ENCODE data around the gene AGTR1. TPM values are rescaled to one million over a fixed set of nuclear protein-coding genes. Genes with fewer than 3 reads are reported as not detected.
"Not testable (repeated sequence)": the region's sequence is repeated elsewhere in the genome, so short reads cannot be mapped to it uniquely, and the experiment has no call there.

Gene AGTR1
- total and polyA plus RNA-seq, 8 donors = 0.56 to 2.6 (median 0.82) TPM

DNA sequence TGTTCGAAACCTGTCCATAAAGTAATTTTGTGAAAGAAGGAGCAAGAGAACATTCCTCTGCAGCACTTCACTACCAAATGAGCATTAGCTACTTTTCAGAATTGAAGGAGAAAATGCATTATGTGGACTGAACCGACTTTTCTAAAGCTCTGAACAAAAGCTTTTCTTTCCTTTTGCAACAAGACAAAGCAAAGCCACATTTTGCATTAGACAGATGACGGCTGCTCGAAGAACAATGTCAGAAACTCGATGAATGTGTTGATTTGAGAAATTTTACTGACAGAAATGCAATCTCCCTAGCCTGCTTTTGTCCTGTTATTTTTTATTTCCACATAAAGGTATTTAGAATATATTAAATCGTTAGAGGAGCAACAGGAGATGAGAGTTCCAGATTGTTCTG is 44.4 kb downstream of the AGTR1 start:
- FAIRE-seq = no peak
- 58 to 74% methylated on average over 6 of the region's 6 CpGs for WGBS, 2 donors

DNA sequence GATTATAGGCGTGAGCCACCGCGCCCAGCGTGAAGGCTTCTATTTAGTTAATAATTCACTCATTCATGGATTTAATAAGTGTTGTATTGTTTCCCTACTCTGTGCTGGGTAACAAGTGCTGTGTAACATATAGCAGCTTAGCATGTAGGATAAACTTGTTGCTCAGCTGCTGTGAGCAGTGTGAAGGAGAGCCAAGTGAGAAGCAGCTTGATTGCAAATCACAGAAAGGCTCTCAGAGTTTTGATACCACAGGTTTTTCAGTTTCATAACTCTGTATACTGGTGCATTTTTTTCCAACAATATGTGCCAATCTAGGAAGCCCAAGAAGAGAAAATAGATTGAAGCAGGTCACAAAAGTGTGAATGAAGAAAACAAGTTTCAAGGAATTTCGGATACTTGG is 48.4 kb downstream of the AGTR1 start:
- no peak for FAIRE-seq
- Histone ChIP-seq H3K36me3 (no peaks in the 10 kb centered on the region), H3K27ac (no peak overlapping the region), H3K4me3 (no peak overlapping the region), H3K27me3 (no peaks in the 10 kb centered on the region), H3K4me1 (no peaks in the 10 kb centered on the region), H3K9me3 (no peaks in the 10 kb centered on the region)
- DNase-seq = no peak
- TF ChIP-seq, protein P1, sequence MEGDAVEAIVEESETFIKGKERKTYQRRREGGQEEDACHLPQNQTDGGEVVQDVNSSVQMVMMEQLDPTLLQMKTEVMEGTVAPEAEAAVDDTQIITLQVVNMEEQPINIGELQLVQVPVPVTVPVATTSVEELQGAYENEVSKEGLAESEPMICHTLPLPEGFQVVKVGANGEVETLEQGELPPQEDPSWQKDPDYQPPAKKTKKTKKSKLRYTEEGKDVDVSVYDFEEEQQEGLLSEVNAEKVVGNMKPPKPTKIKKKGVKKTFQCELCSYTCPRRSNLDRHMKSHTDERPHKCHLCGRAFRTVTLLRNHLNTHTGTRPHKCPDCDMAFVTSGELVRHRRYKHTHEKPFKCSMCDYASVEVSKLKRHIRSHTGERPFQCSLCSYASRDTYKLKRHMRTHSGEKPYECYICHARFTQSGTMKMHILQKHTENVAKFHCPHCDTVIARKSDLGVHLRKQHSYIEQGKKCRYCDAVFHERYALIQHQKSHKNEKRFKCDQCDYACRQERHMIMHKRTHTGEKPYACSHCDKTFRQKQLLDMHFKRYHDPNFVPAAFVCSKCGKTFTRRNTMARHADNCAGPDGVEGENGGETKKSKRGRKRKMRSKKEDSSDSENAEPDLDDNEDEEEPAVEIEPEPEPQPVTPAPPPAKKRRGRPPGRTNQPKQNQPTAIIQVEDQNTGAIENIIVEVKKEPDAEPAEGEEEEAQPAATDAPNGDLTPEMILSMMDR (IDR thresholded peaks at IDR 0.05) = no peak
- intact Hi-C loops (cut with DNase I) = no loop called here
- no peak for ATAC-seq
- 91 to 95% methylated on average over 5 of the region's 5 CpGs for WGBS, 2 donors

More for the DNA sequence above, 44.4 kb downstream of the AGTR1 start:
- peak overlapping the region in 1 of 4 donors; percentile 33 for H3K27ac ChIP-seq
- DNase-seq (no peak), ATAC-seq (no peak)
- peaks cover 6 to 15% (median 13%) of the 10 kb centered on the region in 3 donors for H3K4me1 ChIP-seq
- intact Hi-C loops (cut with DNase I) = no loop called here
- TF ChIP-seq, protein P1 (IDR thresholded peaks at IDR 0.05) = no peak
- no peaks in the 10 kb centered on the region for H3K36me3 ChIP-seq
- H3K27me3 ChIP-seq = no peaks in the 10 kb centered on the region
- H3K4me3 ChIP-seq = no peak overlapping the region
- H3K9me3 ChIP-seq = no peaks in the 10 kb centered on the region

DNA sequence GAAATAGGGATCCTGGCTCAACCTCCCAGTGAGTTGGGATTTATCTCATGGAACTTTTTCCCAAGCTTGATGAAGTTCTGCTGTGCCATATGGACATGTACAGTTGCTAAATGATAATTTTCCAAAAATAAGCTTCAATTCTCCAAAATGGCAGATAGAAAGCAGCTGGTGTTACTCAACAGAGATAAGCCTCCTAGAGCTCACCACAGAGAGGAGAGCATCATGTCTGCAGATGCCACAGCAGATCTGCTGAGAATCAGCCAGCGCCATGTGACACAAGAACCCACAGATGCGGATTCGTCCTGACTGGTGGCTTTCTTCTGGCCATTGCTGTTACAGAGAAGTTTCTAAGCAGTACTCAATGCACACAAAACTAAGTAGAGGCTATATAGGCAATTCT is 50.6 kb downstream of the AGTR1 start:
- Histone ChIP-seq H3K27ac (no peak overlapping the region), H3K36me3 (no peaks in the 10 kb centered on the region), H3K4me3 (no peak overlapping the region), H3K9me3 (no peaks in the 10 kb centered on the region), H3K27me3 (no peaks in the 10 kb centered on the region), H3K4me1 (no peaks in the 10 kb centered on the region)
- WGBS, 2 donors = 24 to 90% methylated on average over 3 of the region's 3 CpGs
- no peak for DNase-seq
- no peak for ATAC-seq
- TF ChIP-seq, protein P1 (IDR thresholded peaks at IDR 0.05) = no peak
- intact Hi-C loops (cut with DNase I) = no loop called here
- no peak for FAIRE-seq

DNA sequence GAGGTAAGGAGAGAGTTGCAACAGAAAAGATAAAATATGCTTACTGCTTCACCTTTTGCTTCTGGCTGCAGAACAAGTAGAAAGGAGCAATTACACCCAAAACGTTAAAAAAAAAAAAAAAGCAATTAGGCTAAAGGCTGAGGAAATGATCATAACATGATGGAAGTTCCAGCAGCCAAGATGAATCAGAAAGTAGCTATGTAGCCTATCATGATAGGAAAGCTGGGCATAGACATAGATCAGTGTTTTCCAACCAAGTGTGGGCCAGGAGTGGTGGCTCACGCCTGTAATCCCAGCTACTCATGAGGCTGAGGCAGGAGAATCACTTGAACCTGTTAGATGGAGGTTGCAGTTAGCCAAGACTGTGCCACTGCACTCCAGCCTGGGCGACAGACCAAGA is 52.6 kb downstream of the AGTR1 start:
- no peak for FAIRE-seq
- intact Hi-C loops (cut with DNase I) = no loop called here
- Histone ChIP-seq H3K4me3 (no peak overlapping the region), H3K36me3 (no peaks in the 10 kb centered on the region), H3K27ac (no peak overlapping the region), H3K4me1 (no peaks in the 10 kb centered on the region), H3K9me3 (no peaks in the 10 kb centered on the region), H3K27me3 (no peaks in the 10 kb centered on the region)
- 73 to 84% methylated on average over 3 of the region's 3 CpGs for WGBS, 2 donors
- TF ChIP-seq, protein P1 (IDR thresholded peaks at IDR 0.05) = no peak
- no peak for ATAC-seq
- DNase-seq = no peak

DNA sequence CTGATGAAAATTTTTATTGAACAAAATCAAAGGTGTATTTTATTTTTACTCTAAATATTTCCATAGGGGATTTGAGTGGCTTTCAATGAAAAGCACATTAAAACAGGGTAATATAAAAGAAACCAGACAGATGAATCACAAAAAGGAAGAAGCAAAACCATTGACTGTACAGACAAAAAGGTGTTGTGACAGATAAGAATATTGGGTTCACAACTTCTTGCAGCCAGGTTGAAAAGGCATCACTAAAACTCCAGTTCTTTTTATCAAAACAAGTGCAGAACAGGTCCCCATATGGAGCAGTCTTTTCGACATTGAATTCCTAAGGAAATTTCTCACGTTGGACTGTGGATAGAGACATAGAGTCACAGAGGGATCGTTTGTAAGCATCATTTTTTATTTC is 53.8 kb downstream of the AGTR1 start:
- no peaks in the 10 kb centered on the region for H3K27me3 ChIP-seq
- WGBS, 2 donors = 87 to 92% methylated on average over 3 of the region's 3 CpGs
- TF ChIP-seq, protein P1 (IDR thresholded peaks at IDR 0.05) = no peak
- ATAC-seq (no peak), FAIRE-seq (no peak), DNase-seq (no peak)
- no peak overlapping the region for H3K27ac ChIP-seq
- no peaks in the 10 kb centered on the region for H3K36me3 ChIP-seq
- H3K4me1 ChIP-seq = no peaks in the 10 kb centered on the region
- intact Hi-C loops (cut with DNase I) = no loop called here
- no peaks in the 10 kb centered on the region for H3K9me3 ChIP-seq
- no peak overlapping the region for H3K4me3 ChIP-seq

DNA sequence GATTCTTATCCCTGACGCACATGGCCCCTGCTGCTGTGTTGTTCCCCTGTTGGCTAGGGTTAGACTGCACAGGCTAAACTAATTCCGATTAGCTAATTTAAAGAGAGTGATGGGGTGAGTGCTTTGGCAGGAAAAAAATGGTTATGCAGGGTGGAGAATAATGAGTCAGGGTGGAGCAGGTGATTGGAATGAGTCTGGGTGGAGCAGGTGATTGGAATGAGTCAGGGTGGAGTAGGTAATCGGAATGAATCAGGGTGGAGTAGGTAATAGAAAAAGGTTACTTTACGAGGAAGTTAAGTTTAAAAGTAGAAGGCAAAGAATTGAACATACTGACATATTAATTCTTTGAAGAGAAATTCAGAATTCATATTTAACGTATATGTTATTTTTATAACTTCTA is 55.7 kb downstream of the AGTR1 start:
- H3K4me1 ChIP-seq; H3K36me3 ChIP-seq; ATAC-seq; DNase-seq; H3K4me3 ChIP-seq; H3K9me3 ChIP-seq; H3K27ac ChIP-seq; intact Hi-C loops (cut with DNase I); H3K27me3 ChIP-seq; FAIRE-seq: not testable (repeated sequence)
- WGBS, 2 donors = 95% methylated on average over 5 of the region's 5 CpGs
